Upper lobe of right lung (tissue), 1 donor: ENCODE data around the gene AURKAIP1. TPM values are rescaled to one million over a fixed set of nuclear protein-coding genes. Genes with fewer than 3 reads are reported as not detected.

Source experiments
- ATAC-seq: fragments of 200-7000 bp; cut with Tn5 transposase; one replicate; pipeline ENCODE4 v1.9.1; 2020; ENCODE audit warnings: mild to moderate bottlenecking, moderate library complexity
- DNase-seq: peaks from one replicate; pipeline ENCODE4 v3.0.0-alpha.2; 2020
- H3K27ac ChIP-seq: fragments of 200-600 bp; one replicate; pipeline ENCODE4 v1.8.0; 2022
- H3K27me3 ChIP-seq: fragments of 200-600 bp; one replicate; pipeline ENCODE4 v1.8.0; 2022; ENCODE audit warnings: mild to moderate bottlenecking
- H3K36me3 ChIP-seq: fragments of 200-600 bp; one replicate; pipeline ENCODE4 v1.8.0; 2022
- H3K4me1 ChIP-seq: fragments of 200-600 bp; one replicate; pipeline ENCODE4 v1.8.0; 2022
- H3K4me3 ChIP-seq: fragments of 200-600 bp; one replicate; pipeline ENCODE4 v1.8.0; 2022; ENCODE audit warnings: mild to moderate bottlenecking
- H3K9me3 ChIP-seq: fragments of 200-600 bp; one replicate; pipeline ENCODE4 v1.8.0; 2022
- intact Hi-C: fragments of 100-400 bp; cut with DNase I; formaldehyde crosslinking; loops from one replicate; pipeline ENCODE4 v1.11.0; 2022
- total RNA-seq: library from RNA; stranded (reverse); fragmentation: NEBNext Ultra II Directional; extraction: Animal tissue kit (Norgen Biotek cat#: 25700); gene quantifications from one replicate; pipeline ENCODE4 v1.2.1, GENCODE V29; 2021
- TF ChIP-seq, protein P1 (sequence below): fragments of 200-600 bp; IDR thresholded peaks from one replicate; pipeline ENCODE4 v1.8.0; 2022; ENCODE audit warnings: antibody characterized with exemption
- donor health status: DM: no; HTN: yes; CAD: no; lungs with severe emphysema.

AURKAIP1 gene
- total RNA-seq, 1 donor from 2014 or later, result 92.1 TPM

DNA sequence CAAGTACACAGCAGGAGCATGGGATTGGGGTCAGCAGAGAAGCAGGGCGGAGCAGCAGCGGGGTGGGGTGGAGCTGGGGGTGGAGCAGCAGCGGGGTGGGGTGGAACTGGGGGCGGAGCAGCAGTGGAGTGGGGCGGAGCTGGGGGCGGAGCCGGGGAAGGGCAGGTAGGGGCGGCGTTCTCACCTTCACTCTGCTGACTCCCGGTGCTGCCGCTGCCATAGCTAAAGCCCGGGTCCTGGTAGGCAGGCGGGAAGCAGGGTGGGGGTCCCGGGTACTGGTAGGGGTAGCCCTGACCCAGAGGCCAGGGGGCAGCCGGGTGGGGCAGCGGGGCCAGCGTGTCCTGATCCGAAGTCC, 37.2 kb downstream of the AURKAIP1 start:
- TF ChIP-seq, protein P1, sequence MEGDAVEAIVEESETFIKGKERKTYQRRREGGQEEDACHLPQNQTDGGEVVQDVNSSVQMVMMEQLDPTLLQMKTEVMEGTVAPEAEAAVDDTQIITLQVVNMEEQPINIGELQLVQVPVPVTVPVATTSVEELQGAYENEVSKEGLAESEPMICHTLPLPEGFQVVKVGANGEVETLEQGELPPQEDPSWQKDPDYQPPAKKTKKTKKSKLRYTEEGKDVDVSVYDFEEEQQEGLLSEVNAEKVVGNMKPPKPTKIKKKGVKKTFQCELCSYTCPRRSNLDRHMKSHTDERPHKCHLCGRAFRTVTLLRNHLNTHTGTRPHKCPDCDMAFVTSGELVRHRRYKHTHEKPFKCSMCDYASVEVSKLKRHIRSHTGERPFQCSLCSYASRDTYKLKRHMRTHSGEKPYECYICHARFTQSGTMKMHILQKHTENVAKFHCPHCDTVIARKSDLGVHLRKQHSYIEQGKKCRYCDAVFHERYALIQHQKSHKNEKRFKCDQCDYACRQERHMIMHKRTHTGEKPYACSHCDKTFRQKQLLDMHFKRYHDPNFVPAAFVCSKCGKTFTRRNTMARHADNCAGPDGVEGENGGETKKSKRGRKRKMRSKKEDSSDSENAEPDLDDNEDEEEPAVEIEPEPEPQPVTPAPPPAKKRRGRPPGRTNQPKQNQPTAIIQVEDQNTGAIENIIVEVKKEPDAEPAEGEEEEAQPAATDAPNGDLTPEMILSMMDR, result no peak
- Histone ChIP-seq H3K4me3 (no peak overlapping the region), H3K4me1 (no peaks in the 10 kb centered on the region), H3K36me3 (peaks cover 13% of the 10 kb centered on the region), H3K9me3 (no peaks in the 10 kb centered on the region), H3K27me3 (no peaks in the 10 kb centered on the region), H3K27ac (no peak overlapping the region)
- intact Hi-C loops, result no loop called here
- DNase-seq (no peak), ATAC-seq (peak; percentile 36)

DNA sequence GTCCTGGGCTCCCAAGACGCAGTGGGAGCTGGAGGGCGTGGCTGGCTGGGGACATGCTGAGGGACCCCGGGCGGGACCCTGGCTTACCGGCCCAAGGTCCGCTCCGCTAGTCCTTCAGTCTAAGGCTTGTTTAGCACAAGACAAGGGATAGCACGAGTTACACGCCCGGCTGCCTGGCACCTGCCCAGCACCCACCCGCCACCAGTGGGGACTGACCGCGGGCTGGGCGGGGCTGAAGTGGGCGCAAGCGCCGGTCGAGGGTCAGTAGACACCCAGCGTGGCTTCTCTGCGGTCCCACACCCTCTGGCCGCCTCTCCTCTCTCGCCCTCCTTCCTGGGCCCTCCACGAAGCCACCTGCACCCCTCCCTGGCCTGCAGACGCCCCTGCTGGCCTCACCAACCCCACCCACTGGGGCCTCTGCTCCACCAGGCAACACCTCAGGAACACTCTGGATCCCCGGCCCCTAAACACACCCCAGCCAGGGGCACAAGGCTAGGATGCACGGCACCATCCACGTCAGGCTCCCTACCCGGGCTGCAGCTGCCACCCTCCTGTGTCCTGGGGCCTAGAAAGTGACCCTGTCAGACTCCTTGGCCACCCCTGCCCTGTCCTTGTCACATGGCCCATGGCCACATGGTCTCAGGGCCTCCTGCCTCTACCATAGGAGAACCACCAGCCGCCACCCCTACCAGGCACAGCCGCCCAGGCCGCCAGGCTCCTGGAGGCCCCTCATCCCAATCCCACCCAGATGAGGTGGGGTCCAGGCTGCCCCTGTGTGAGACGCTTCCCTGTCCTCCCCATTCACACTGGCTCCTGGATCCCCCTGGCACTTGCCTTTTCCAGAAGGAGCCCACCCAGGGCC, 37.8 kb downstream of the AURKAIP1 start:
- peaks cover 13% of the 10 kb centered on the region for H3K36me3 ChIP-seq
- DNase-seq (no peak), ATAC-seq (no peak)
- intact Hi-C loops, result no loop called here
- H3K4me1 ChIP-seq, result no peaks in the 10 kb centered on the region
- no peak overlapping the region for H3K4me3 ChIP-seq
- H3K27ac ChIP-seq, result no peak overlapping the region
- H3K27me3 ChIP-seq, result no peaks in the 10 kb centered on the region
- TF ChIP-seq, protein P1, result no peak
- H3K9me3 ChIP-seq, result no peaks in the 10 kb centered on the region

DNA sequence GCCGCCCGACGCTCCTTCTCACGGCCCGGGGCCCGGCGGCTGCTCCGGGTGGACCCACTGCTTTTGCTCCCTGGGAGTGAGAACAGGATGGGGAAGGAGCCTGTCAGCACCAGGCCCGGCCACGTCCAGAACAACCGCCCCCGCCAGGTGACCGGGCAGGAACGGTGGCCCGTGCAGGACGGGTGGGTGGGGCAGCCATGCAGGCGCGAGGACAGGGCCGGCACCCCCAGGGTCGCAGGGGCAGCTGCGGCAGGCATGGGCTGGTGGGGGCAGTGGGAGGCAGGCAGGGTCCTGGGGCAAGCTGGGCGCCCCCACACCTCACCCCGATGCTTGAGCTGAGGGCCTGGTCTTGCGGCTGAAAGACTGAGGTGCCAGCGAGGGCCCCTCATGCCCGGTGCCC, 38.6 kb downstream of the AURKAIP1 start:
- H3K4me1 ChIP-seq, result no peaks in the 10 kb centered on the region
- H3K4me3 ChIP-seq, result no peak overlapping the region
- no peak for DNase-seq
- H3K36me3 ChIP-seq, result peaks cover 13% of the 10 kb centered on the region
- intact Hi-C loops, result no loop called here
- TF ChIP-seq, protein P1, result no peak
- ATAC-seq, result no peak
- no peaks in the 10 kb centered on the region for H3K9me3 ChIP-seq
- no peaks in the 10 kb centered on the region for H3K27me3 ChIP-seq
- H3K27ac ChIP-seq, result no peak overlapping the region

- intact Hi-C loops, result no loop called here
- Histone ChIP-seq H3K9me3 (no peaks in the 10 kb centered on the region), H3K27ac (no peak overlapping the region), H3K36me3 (peaks cover 13% of the 10 kb centered on the region), H3K27me3 (no peaks in the 10 kb centered on the region), H3K4me1 (peaks cover 3% of the 10 kb centered on the region), H3K4me3 (no peak overlapping the region)
- TF ChIP-seq, protein P1, result no peak
- ATAC-seq (no peak), DNase-seq (no peak)
Observed at GRCh38 chr1:1335792-1336248, 39.2 kb downstream of the AURKAIP1 start.

GRCh38 chr1:1335283-1335682, 39.7 kb downstream of the AURKAIP1 start:
- Histone ChIP-seq H3K4me1 (peaks cover 4% of the 10 kb centered on the region), H3K9me3 (no peaks in the 10 kb centered on the region), H3K36me3 (peaks cover 13% of the 10 kb centered on the region), H3K4me3 (no peak overlapping the region), H3K27me3 (no peaks in the 10 kb centered on the region), H3K27ac (no peak overlapping the region)
- TF ChIP-seq, protein P1, result no peak
- ATAC-seq (no peak), DNase-seq (no peak)
- intact Hi-C loops, result no loop called here
